Panc1 (cell line): ENCODE measurements around the gene GRIN2C. TPM values are rescaled to one million over a fixed set of nuclear protein-coding genes. Genes with fewer than 3 reads are reported as not detected.

Experiments
- ATAC-seq: fragments of 200-7000 bp; cut with Tn5 transposase; 2 replicates; pipeline ENCODE4 v1.9.1; 2020; ENCODE audit warnings: mild to moderate bottlenecking, moderate library complexity
- BruUV-seq: library from RNA; stranded (reverse); fragments of 400-500 nt; replicated peaks from 2 replicates; lab custom pipeline; 2021; lab: Mats Ljungman, UMichigan
- CTCF ChIA-PET: fragments of 300-600 bp; sonication (Branson Sonifier 250); formaldehyde crosslinking; loops from one replicate; lab custom pipeline; 2022; ENCODE audit warnings: antibody characterized with exemption; lab: Charles Lee
- POLR2A ChIA-PET: fragments of 300-600 bp; sonication (Branson Sonifier 250); formaldehyde crosslinking; loops from one replicate; lab custom pipeline; 2022; ENCODE audit warnings: antibody characterized with exemption; lab: Charles Lee
- DNase-seq: peaks from one replicate; pipeline ENCODE4 v3.0.0-alpha.2; 2010; ENCODE audit warnings: low read depth, low spot score
- H3K27ac ChIP-seq: 2 replicates; pipeline ENCODE4 v1.5.1; 2011; ENCODE audit warnings: mild to moderate bottlenecking, low read length, inconsistent platforms
- H3K27me3 ChIP-seq: fragments of 200-500 bp; sonication (Bioruptor generic); 2 replicates; pipeline ENCODE4 v1.6.0; 2014; ENCODE audit warnings: low read length, inconsistent platforms; ENCODE audit not compliant: control insufficient read depth, insufficient read depth
- H3K36me3 ChIP-seq: fragments of 200-500 bp; sonication (Bioruptor generic); 2 replicates; pipeline ENCODE4 v1.5.1; 2014; ENCODE audit warnings: inconsistent platforms, mild to moderate bottlenecking, low read length, moderate library complexity; ENCODE audit not compliant: control insufficient read depth, insufficient read depth
- H3K4me1 ChIP-seq: 2 replicates; pipeline ENCODE4 v1.5.1; 2011; ENCODE audit warnings: inconsistent platforms, mild to moderate bottlenecking, low read length, moderate library complexity; ENCODE audit not compliant: control insufficient read depth, insufficient read depth
- H3K4me3 ChIP-seq, 2 experiments: 2 replicates each; pipeline ENCODE4 v1.5.1; 2011 to 2012; ENCODE audit warnings: low read depth in 2 of 2, low read length in 2 of 2, mild to moderate bottlenecking in 2 of 2, inconsistent platforms in 1 of 2, moderate library complexity in 1 of 2
- H3K9me3 ChIP-seq: fragments of 200-500 bp; sonication (Bioruptor generic); 2 replicates; pipeline ENCODE4 v1.5.1; 2014; ENCODE audit warnings: low read depth, mild to moderate bottlenecking, inconsistent platforms, low read length, moderate library complexity; ENCODE audit not compliant: control insufficient read depth, insufficient read depth
- CTCF ChIP-seq: fragments of 450-650 bp; IDR thresholded peaks from 2 replicates; pipeline ENCODE4 v1.5.1; 2017; ENCODE audit warnings: mild to moderate bottlenecking
- POLR2AphosphoS5 ChIP-seq: IDR thresholded peaks from 2 replicates; pipeline ENCODE4 v1.6.1; 2012; ENCODE audit warnings: mild to moderate bottlenecking, low read depth, low read length, moderate library complexity
- in situ Hi-C: cut with HindIII; loops from 2 replicates; pipeline ENCODE4 v1.10.0; 2016; ENCODE audit warnings: low sequenced_read_pairs, low pct_unique_long_range_greater_than_20kb
- intact Hi-C: fragments of 100-400 bp; cut with micrococcal nuclease; formaldehyde crosslinking; loops from one replicate; pipeline ENCODE4 v1.10.0; 2022; ENCODE audit not compliant: unreplicated experiment
- total RNA-seq: library from RNA; stranded (reverse); gene quantifications from one replicate; pipeline ENCODE4 v1.2.1, GENCODE V29; 2021; ENCODE audit not compliant: unreplicated experiment
- TF ChIP-seq, protein P1 (sequence below), 2 experiments: IDR thresholded peaks; 2 replicates each; pipeline ENCODE4 v1.6.1; 2011 to 2012; ENCODE audit warnings: low read depth in 2 of 2, control low read depth in 1 of 2, low read length in 1 of 2, mild to moderate bottlenecking in 1 of 2, moderate library complexity in 1 of 2; ENCODE audit not compliant: insufficient read depth in 1 of 2

The GRIN2C gene
- total RNA-seq, 1 experiment from 2014 or later: 0.10 TPM

DNA sequence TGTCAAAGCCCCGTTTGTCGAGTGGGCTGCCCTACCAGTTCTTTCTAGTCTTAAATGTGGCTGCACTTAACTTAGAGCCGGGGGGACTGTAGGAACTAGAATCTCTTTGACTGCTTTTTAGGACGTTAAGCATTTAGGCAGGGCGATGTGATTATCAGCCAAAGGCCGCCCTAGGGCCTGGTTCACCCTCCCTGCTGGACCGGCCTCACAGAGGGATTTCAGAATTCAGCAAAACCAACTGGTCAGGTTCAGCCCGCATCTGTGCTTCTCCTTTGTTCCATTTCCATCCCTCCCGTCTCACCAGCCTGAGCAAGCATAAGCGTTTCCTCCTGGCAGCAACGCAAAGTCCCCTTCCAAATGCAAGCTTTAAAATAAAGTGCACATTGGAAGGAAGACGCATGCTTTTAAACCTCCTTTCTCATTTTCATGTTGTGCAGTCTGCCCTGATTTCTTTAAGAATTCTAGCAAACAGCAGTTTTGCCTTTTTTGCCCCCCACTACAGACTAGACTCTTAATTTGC, 67.0 kb downstream of the GRIN2C start:
- DNase-seq: no peak
- TF ChIP-seq, protein P1, sequence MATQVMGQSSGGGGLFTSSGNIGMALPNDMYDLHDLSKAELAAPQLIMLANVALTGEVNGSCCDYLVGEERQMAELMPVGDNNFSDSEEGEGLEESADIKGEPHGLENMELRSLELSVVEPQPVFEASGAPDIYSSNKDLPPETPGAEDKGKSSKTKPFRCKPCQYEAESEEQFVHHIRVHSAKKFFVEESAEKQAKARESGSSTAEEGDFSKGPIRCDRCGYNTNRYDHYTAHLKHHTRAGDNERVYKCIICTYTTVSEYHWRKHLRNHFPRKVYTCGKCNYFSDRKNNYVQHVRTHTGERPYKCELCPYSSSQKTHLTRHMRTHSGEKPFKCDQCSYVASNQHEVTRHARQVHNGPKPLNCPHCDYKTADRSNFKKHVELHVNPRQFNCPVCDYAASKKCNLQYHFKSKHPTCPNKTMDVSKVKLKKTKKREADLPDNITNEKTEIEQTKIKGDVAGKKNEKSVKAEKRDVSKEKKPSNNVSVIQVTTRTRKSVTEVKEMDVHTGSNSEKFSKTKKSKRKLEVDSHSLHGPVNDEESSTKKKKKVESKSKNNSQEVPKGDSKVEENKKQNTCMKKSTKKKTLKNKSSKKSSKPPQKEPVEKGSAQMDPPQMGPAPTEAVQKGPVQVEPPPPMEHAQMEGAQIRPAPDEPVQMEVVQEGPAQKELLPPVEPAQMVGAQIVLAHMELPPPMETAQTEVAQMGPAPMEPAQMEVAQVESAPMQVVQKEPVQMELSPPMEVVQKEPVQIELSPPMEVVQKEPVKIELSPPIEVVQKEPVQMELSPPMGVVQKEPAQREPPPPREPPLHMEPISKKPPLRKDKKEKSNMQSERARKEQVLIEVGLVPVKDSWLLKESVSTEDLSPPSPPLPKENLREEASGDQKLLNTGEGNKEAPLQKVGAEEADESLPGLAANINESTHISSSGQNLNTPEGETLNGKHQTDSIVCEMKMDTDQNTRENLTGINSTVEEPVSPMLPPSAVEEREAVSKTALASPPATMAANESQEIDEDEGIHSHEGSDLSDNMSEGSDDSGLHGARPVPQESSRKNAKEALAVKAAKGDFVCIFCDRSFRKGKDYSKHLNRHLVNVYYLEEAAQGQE (IDR thresholded peaks at IDR 0.05; ENCODE audit: insufficient read depth in 1 of 2, low read depth in 2 of 2, low read length in 1 of 2): no peak
- TF ChIP-seq CTCF: no peak
- no peak for TF ChIP-seq POLR2AphosphoS5
- POLR2A ChIA-PET: no interaction called here
- H3K4me1 ChIP-seq: no peaks in the 10 kb centered on the region
- H3K27ac ChIP-seq: no peak overlapping the region
- H3K4me3 ChIP-seq: no peak overlapping the region
- H3K36me3 ChIP-seq: peaks cover 2% of the 10 kb centered on the region; the same call in 1 of the 2 replicates
- in situ Hi-C loops: no loop called here
- intact Hi-C loops: no loop called here
- ATAC-seq: no peak
- no peaks in the 10 kb centered on the region for H3K9me3 ChIP-seq
- no peaks in the 10 kb centered on the region for H3K27me3 ChIP-seq
- BruUV-seq: no TSS peak
- CTCF ChIA-PET: interaction anchor here (1.1 kb wide), 1 partner anchor 165 kb away, joined by 3 read pairs; no protein-coding TSS in a partner anchor

Other genes with a start within 250 kb of the GRIN2C start
- not detected for gene CD300E, start 236.1 kb downstream of the GRIN2C start, total RNA-seq
- not detected for gene CD300LF, start 147.0 kb downstream of the GRIN2C start, total RNA-seq
- 1.5 TPM for gene RAB37, start 122.6 kb downstream of the GRIN2C start, total RNA-seq
- gene NHERF1, start 111.3 kb downstream of the GRIN2C start, total RNA-seq: 90.8 TPM
- 90.1 TPM for gene NAT9, start 83.5 kb downstream of the GRIN2C start, total RNA-seq
- gene FDXR, start 13.1 kb upstream of the GRIN2C start, total RNA-seq: 21.8 TPM
- not detected for gene FADS6, start 33.7 kb upstream of the GRIN2C start, total RNA-seq
- not detected for gene USH1G, start 63.4 kb upstream of the GRIN2C start, total RNA-seq
- gene OTOP2, start 64.4 kb upstream of the GRIN2C start, total RNA-seq: not detected
- gene OTOP3, start 76.0 kb upstream of the GRIN2C start, total RNA-seq: not detected
- gene HID1, start 112.9 kb upstream of the GRIN2C start, total RNA-seq: 10.9 TPM
- 32.0 TPM for gene CDR2L, start 127.7 kb upstream of the GRIN2C start, total RNA-seq
- 55.2 TPM for gene MRPL58, start 152.8 kb upstream of the GRIN2C start, total RNA-seq
- 413 TPM for gene ATP5PD, start 187.1 kb upstream of the GRIN2C start, total RNA-seq
- 34.9 TPM for gene KCTD2, start 187.3 kb upstream of the GRIN2C start, total RNA-seq
- 46.6 TPM for gene SLC16A5, start 228.1 kb upstream of the GRIN2C start, total RNA-seq